GM18861 (cell line): ENCODE measurements around the gene DNMBP.

Experiments
- ATAC-seq: cut with Tn5 transposase; IDR thresholded peaks from one replicate; pipeline ENCODE4 v1.9.1; 2021; ENCODE audit not compliant: unreplicated experiment

The DNMBP gene

DNA sequence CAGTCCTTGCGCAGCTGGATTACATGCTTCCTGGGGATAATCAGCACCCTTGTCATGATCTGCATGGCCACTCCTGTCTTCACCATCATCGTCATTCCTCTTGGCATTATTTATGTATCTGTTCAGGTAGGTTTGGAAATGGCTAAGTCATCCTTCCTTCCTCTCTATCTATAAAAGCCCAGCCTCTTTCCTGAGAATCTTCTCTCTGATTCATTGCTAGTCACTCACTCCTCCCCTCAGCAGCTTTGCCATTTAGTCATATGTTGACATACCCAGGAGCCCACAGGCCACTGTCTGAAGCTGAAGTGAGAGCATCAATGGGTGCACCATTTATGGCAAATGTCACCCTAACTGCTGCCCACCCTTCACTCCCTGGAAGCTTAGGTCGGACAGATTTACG lies 175.3 kb downstream of the DNMBP start:
- no peak for ATAC-seq

- ATAC-seq: no peak
Observed at GRCh38 chr10:99832439-99832838, 177.3 kb downstream of the DNMBP start.

DNA sequence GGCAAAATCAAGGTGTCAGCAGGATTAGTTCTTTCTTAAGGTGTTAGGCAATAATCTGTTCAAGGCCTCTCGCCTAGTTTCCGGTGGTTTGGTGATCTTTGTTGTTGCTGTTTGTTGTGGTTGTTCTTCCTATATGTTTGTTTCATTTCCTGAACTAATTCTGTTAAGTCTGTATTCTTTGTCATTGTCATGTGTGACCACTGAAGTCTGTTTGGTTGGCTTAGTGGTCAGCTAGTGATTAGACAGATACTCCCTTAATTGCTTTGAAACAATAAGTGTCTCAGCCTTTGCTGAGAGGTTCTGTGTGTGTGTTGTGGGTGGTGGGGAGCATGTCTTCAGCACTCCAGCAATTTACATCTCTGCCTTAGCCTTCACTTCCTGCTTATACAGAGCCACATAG lies 181.3 kb downstream of the DNMBP start:
- no peak for ATAC-seq

DNA sequence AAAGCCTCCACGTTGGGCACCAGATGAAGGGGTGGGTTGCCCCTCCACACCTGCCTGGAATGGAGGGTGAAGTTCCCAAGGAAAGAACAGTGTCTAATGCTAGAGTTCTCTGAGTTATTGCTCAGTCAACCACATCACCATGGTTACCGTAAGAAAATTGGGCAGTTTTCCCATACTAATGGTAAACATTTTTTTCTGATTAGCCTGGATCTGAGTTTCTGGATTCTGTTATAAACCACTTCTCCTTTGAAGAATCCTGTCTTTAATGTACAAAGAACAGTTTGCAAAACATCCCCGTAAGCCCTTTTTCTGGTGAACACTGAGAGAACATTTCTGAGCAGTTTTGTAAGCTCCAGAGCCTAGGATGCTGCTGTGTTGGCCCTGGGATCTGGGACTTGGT lies 181.8 kb downstream of the DNMBP start:
- no peak for ATAC-seq
